SK-N-MC (cell line): ENCODE results near the gene COL4A5.

Experiments
- EZH2 ChIP-seq: fragments of 200-600 bp; sonication (generic); IDR thresholded peaks from one replicate; pipeline ENCODE4 v1.6.1; 2017; ENCODE audit warnings: antibody characterized with exemption
- FOXP2 ChIP-seq: optimal IDR thresholded peaks from 2 replicates; pipeline ENCODE3; 2011; ENCODE audit warnings: mild to moderate bottlenecking, moderate library complexity; ENCODE audit not compliant: insufficient read depth; ENCODE audit errors: extremely low read length, control extremely low read depth
- POLR2AphosphoS5 ChIP-seq: IDR thresholded peaks from 2 replicates; pipeline ENCODE4 v1.6.1; 2012; ENCODE audit warnings: mild to moderate bottlenecking, low read depth, low read length, borderline replicate concordance

DNA sequence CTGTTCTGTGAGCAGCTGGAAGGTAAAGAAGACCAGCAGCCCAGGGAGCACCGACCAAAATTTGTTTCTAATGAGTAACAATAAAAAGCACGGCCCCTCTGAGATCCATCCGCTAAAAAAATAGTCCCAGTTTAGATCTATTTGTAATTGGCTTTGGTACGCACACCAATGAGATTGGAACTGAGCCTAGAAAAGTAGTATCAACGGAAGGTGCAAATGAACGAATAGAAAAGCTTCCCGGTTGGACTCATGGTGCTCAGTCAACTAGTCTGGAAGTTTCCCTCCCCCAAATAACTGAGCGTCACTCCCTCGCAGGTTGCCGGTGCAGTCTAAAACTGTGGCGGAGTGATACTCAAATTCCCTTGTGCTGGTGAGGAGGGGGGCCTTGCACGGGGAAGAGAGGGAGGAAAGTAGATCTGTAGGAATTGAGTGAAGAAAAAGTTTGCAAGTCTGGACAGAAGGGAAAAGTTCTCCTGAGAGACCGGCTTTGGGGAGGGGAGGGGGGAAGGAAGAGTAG lies at the start of gene COL4A5:
- TF ChIP-seq EZH2: no peak
- TF ChIP-seq FOXP2: no peak
- TF ChIP-seq POLR2AphosphoS5: no peak
